Activated naive CD8-positive, alpha-beta T cell treated with anti-CD3 and anti-CD28 coated beads, Interleukin-2, amount 10 ng/mL, durations not matched to agents 7 days and 5 days (primary cell): ENCODE measurements around the gene TOP3B. TPM values are rescaled to one million over a fixed set of nuclear protein-coding genes. Genes with fewer than 3 reads are reported as not detected.

Experiments used
- ATAC-seq: fragments of 150-1000 bp; cut with Tn5 transposase; one replicate; pipeline ENCODE4 v1.10.0; 2021; ENCODE audit warnings: low read depth, moderate library complexity
- POLR2A ChIA-PET: fragments of 350-600 bp; sonication (Branson Sonifier 250); formaldehyde crosslinking; loops from one replicate; lab custom pipeline; 2021; ENCODE audit warnings: antibody characterized with exemption; lab: Charles Lee
- DNase-seq: peaks from one replicate; pipeline ENCODE4 v3.0.0; 2021
- H3K27ac Mint-ChIP-seq: one replicate; pipeline ENCODE4 v1.8.0; 2022; ENCODE audit warnings: mild to moderate bottlenecking, mixed read lengths
- H3K27me3 Mint-ChIP-seq: one replicate; pipeline ENCODE4 v1.8.0; 2022; ENCODE audit warnings: mild to moderate bottlenecking, moderate library complexity, mixed read lengths
- H3K36me3 Mint-ChIP-seq: one replicate; pipeline ENCODE4 v1.8.0; 2021; ENCODE audit warnings: mild to moderate bottlenecking, mixed read lengths
- H3K4me1 Mint-ChIP-seq: one replicate; pipeline ENCODE4 v1.8.0; 2021; ENCODE audit warnings: mixed read lengths
- H3K4me3 Mint-ChIP-seq: one replicate; pipeline ENCODE4 v1.8.0; 2022; ENCODE audit warnings: mild to moderate bottlenecking, moderate library complexity, mixed read lengths
- H3K9me3 Mint-ChIP-seq: one replicate; pipeline ENCODE4 v1.8.0; 2021; ENCODE audit warnings: mixed read lengths
- total RNA-seq, 2 experiments: library from RNA; stranded (reverse); gene quantifications; one replicate each; pipeline ENCODE4 v1.2.3, GENCODE V29; 2021

Gene TOP3B
- total RNA-seq, 2 experiments from 2014 or later, result 45.6 to 56.6 TPM

- peaks cover 3% of the 10 kb centered on the region for H3K4me1 Mint-ChIP-seq
- no peak for DNase-seq
- no peaks in the 10 kb centered on the region for H3K36me3 Mint-ChIP-seq
- H3K4me3 Mint-ChIP-seq, result no peak overlapping the region
- H3K9me3 Mint-ChIP-seq, result no peaks in the 10 kb centered on the region
- H3K27me3 Mint-ChIP-seq, result peaks cover 14% of the 10 kb centered on the region
- H3K27ac Mint-ChIP-seq, result no peak overlapping the region
- no peak for ATAC-seq
- POLR2A ChIA-PET, result no interaction called here
Observed at GRCh38 chr22:22021162-22021750, 38.7 kb upstream of the TOP3B start.

DNA sequence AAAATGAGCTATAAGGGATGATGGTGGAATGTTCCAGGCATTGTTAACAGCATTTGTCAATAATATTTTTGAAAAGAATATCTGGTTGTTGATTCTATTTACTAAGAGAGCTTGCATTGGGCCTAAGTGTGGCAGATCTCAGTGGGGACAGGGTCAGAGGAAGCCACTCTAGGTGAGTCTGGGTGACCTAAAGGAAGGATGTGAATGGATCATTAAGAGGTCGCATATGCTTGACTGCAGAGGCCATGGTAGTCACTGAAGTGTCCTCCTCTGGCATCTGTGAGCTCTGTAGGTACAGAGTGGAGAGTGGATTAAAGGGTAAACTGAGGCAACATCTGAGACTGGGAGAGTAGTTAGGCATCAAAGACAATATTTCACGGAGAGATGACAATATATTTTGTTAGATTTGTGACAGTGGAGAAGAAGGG is 37.9 kb upstream of the TOP3B start:
- POLR2A ChIA-PET, result no interaction called here
- H3K27me3 Mint-ChIP-seq, result peaks cover 14% of the 10 kb centered on the region
- no peak overlapping the region for H3K4me3 Mint-ChIP-seq
- H3K4me1 Mint-ChIP-seq, result peaks cover 3% of the 10 kb centered on the region
- no peaks in the 10 kb centered on the region for H3K9me3 Mint-ChIP-seq
- ATAC-seq (no peak), DNase-seq (no peak)
- no peaks in the 10 kb centered on the region for H3K36me3 Mint-ChIP-seq
- H3K27ac Mint-ChIP-seq, result no peak overlapping the region

DNA sequence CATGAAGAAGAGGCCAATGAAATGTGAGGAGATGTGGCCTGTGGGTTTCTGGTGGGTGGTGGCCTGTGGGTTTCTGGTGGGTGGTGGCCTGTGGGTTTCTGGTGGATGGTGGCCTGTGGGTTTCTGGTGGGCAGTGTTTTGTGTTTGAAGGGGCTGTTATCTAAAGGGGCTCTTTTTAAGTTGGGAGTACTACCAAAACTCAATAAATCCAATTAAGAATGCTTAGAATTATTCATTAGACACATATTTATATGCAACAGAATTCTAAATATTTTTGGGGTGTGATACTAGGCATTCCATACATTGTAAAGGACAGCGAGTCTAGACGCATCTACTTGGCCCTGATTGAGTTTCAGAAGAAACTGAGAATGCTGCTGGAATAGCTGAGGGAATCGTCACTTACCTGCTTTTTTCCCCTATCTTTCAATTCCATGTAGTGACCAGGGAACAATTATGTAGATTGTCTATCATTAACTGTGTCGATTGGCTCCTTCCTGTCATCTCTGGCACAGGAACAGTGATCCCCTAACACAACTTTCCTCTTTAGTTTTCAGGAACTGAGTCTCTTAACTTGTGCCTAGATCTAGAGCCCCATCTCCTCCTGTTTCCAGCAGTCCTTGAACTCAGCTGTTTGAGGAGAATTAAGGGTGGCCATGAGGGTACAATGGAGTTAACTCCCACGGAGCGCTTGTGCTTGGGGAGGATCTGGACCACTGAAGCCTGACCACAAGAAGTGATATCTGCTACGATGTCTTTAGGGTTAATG is 37.3 kb upstream of the TOP3B start:
- H3K4me1 Mint-ChIP-seq, result peaks cover 3% of the 10 kb centered on the region
- H3K9me3 Mint-ChIP-seq, result no peaks in the 10 kb centered on the region
- ATAC-seq (no peak), DNase-seq (no peak)
- H3K27me3 Mint-ChIP-seq, result peaks cover 14% of the 10 kb centered on the region
- no peak overlapping the region for H3K27ac Mint-ChIP-seq
- POLR2A ChIA-PET, result no interaction called here
- no peak overlapping the region for H3K4me3 Mint-ChIP-seq
- no peaks in the 10 kb centered on the region for H3K36me3 Mint-ChIP-seq

- peaks cover 3% of the 10 kb centered on the region for H3K4me1 Mint-ChIP-seq
- DNase-seq (no peak), ATAC-seq (no peak)
- peaks cover 14% of the 10 kb centered on the region for H3K27me3 Mint-ChIP-seq
- H3K9me3 Mint-ChIP-seq, result no peaks in the 10 kb centered on the region
- no peak overlapping the region for H3K4me3 Mint-ChIP-seq
- H3K36me3 Mint-ChIP-seq, result no peaks in the 10 kb centered on the region
- POLR2A ChIA-PET, result no interaction called here
- no peak overlapping the region for H3K27ac Mint-ChIP-seq
Observed at GRCh38 chr22:22018825-22019658, 36.5 kb upstream of the TOP3B start.

- POLR2A ChIA-PET, result no interaction called here
- Mint-ChIP-seq H3K4me1 (no peaks in the 10 kb centered on the region), H3K27ac (no peak overlapping the region), H3K4me3 (no peak overlapping the region), H3K27me3 (peaks cover 15% of the 10 kb centered on the region), H3K36me3 (no peaks in the 10 kb centered on the region), H3K9me3 (no peaks in the 10 kb centered on the region)
- ATAC-seq (no peak), DNase-seq (no peak)
Observed at GRCh38 chr22:22015631-22016030, 33.0 kb upstream of the TOP3B start.

DNA sequence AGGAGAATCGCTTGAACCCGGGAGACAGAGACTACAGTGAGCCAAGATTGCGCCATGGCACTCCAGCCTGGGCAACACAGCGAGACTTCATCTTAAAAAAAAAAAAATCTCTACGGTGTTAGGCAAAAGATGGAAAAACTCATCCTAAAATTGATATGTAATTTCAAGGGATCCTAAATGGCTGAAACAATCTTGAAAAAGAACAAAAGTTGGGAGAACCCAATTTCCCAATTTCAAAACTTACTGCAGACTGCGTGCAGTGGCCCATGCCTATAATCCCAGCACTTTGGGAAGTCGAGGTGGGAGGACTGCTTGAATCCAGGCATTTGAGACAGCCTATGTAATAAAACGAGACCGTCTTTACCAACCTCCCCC is 31.7 kb upstream of the TOP3B start:
- no peak overlapping the region for H3K27ac Mint-ChIP-seq
- peaks cover 19% of the 10 kb centered on the region for H3K27me3 Mint-ChIP-seq
- H3K4me1 Mint-ChIP-seq, result no peaks in the 10 kb centered on the region
- POLR2A ChIA-PET, result no interaction called here
- DNase-seq, result no peak
- no peaks in the 10 kb centered on the region for H3K36me3 Mint-ChIP-seq
- ATAC-seq, result no peak
- no peak overlapping the region for H3K4me3 Mint-ChIP-seq
- no peaks in the 10 kb centered on the region for H3K9me3 Mint-ChIP-seq

DNA sequence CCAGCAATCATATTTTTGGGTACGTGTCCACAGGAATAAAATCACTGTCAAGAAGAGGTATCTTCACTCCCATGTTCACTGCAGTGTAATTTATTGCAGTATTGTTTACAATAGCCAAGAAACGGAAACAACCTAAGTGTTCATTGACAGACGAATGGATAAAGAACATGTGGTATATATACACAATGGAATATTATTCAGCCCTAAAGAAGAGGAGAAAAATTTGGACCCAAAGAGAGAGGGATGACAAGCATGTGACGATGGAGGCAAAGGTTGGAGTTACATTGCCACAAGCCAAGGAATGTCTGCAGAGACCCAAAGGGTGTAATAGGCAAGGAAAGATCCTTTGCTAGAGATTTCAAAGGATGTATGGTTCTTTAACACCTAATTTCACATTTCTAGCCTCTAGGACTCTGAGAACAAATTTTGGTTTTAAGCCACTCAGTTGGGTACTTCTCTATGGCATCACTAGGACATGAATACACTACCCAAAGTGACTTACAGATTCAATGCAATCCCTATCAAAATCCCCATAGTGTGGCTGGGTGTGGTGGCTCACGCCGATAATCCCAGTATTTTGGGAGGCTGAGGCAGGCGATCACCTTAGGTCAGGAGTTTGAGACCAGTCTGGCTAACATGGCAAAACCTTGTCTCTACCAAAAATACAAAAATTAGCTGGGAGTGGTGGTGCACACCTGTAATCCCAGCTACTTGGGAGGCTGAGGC is 31.1 kb upstream of the TOP3B start:
- DNase-seq, result no peak
- POLR2A ChIA-PET, result no interaction called here
- H3K4me3 Mint-ChIP-seq, result no peak overlapping the region
- no peak overlapping the region for H3K27ac Mint-ChIP-seq
- no peaks in the 10 kb centered on the region for H3K36me3 Mint-ChIP-seq
- H3K27me3 Mint-ChIP-seq, result peaks cover 24% of the 10 kb centered on the region
- H3K9me3 Mint-ChIP-seq, result no peaks in the 10 kb centered on the region
- ATAC-seq, result no peak
- H3K4me1 Mint-ChIP-seq, result no peaks in the 10 kb centered on the region

- Mint-ChIP-seq H3K4me1 (no peaks in the 10 kb centered on the region), H3K9me3 (no peaks in the 10 kb centered on the region), H3K36me3 (no peaks in the 10 kb centered on the region), H3K27me3 (peaks cover 17% of the 10 kb centered on the region), H3K4me3 (no peak overlapping the region), H3K27ac (no peak overlapping the region)
- ATAC-seq, result no peak
- no peak for DNase-seq
- POLR2A ChIA-PET, result no interaction called here
Observed at GRCh38 chr22:22011964-22012363, 29.4 kb upstream of the TOP3B start.

- Mint-ChIP-seq H3K27ac (no peak overlapping the region), H3K27me3 (peaks cover 13% of the 10 kb centered on the region), H3K4me3 (no peak overlapping the region), H3K36me3 (no peaks in the 10 kb centered on the region), H3K9me3 (no peaks in the 10 kb centered on the region), H3K4me1 (no peaks in the 10 kb centered on the region)
- DNase-seq (no peak), ATAC-seq (no peak)
- POLR2A ChIA-PET, result no interaction called here
Observed at GRCh38 chr22:22010358-22010757, 27.8 kb upstream of the TOP3B start.

DNA sequence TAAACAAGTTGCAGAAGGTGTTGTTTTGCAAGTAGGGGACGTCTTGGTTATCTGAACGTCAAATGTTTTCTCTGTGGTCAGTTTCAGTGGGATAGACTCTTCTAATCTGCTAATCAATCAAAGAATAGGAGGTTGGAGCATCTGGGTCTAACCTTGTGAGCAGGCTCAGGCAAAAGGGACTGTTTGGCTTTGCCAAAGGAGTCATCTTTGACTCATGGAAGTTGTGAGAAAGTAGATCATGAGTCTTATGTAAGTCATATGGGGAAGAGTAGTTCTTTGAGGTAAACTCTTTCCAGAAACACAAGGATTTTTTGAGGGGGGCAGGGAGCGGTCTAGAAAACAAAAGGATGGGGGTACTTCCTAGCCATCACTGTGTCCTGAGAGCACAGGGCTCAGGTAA is 27.1 kb upstream of the TOP3B start:
- DNase-seq (no peak), ATAC-seq (no peak)
- H3K27me3 Mint-ChIP-seq, result peaks cover 13% of the 10 kb centered on the region
- H3K36me3 Mint-ChIP-seq, result no peaks in the 10 kb centered on the region
- no peak overlapping the region for H3K4me3 Mint-ChIP-seq
- no peaks in the 10 kb centered on the region for H3K4me1 Mint-ChIP-seq
- no peak overlapping the region for H3K27ac Mint-ChIP-seq
- H3K9me3 Mint-ChIP-seq, result no peaks in the 10 kb centered on the region
- POLR2A ChIA-PET, result no interaction called here

DNA sequence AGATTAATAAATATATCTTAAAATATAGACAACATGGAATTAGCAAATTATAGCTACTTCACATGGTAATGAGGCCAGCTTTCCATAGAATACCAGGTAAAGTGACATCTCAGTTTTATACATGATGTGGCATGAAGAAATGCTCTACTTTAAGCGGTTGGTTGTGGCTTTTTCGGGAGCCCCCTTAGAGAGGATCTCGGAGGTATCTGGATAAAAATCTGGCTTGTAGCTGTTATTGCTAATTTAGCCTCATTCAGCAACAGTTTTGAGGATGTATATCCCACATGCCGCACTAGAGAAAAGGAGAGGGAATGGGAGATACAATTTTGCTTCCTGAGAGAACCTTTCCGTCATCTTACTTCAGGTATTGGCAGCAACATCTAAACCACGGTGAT is 24.0 kb upstream of the TOP3B start:
- no peak overlapping the region for H3K27ac Mint-ChIP-seq
- POLR2A ChIA-PET, result no interaction called here
- no peak overlapping the region for H3K4me3 Mint-ChIP-seq
- H3K27me3 Mint-ChIP-seq, result peaks cover 17% of the 10 kb centered on the region
- no peaks in the 10 kb centered on the region for H3K9me3 Mint-ChIP-seq
- no peaks in the 10 kb centered on the region for H3K4me1 Mint-ChIP-seq
- ATAC-seq (no peak), DNase-seq (no peak)
- no peaks in the 10 kb centered on the region for H3K36me3 Mint-ChIP-seq

GRCh38 chr22:22005945-22006595 is 23.5 kb upstream of the TOP3B start:
- no peaks in the 10 kb centered on the region for H3K9me3 Mint-ChIP-seq
- no peaks in the 10 kb centered on the region for H3K36me3 Mint-ChIP-seq
- H3K4me3 Mint-ChIP-seq, result no peak overlapping the region
- H3K27me3 Mint-ChIP-seq, result peaks cover 17% of the 10 kb centered on the region
- DNase-seq (no peak), ATAC-seq (no peak)
- POLR2A ChIA-PET, result no interaction called here
- no peaks in the 10 kb centered on the region for H3K4me1 Mint-ChIP-seq
- H3K27ac Mint-ChIP-seq, result no peak overlapping the region

DNA sequence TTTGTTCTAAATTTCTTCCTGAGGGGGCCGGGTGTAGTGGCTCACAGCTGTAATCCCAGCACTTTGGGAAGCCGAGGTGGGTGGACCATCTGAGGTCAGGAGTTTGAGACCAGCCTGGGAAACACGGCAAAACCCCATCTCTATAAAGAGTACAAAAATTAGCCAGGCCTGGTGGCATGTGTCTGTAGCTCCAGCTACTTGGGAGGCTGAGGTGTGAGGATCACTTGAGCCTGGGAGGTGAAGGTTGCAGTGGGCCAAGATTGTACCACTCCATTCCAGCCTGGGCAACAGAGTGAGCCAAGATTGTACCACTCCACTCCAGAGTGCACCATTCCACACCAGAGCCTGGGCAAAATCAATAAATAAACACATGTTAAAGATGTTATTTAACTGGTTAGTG is 20.6 kb upstream of the TOP3B start:
- ATAC-seq (no peak), DNase-seq (no peak)
- Mint-ChIP-seq H3K9me3 (no peaks in the 10 kb centered on the region), H3K27ac (no peak overlapping the region), H3K4me1 (no peaks in the 10 kb centered on the region), H3K27me3 (peaks cover 12% of the 10 kb centered on the region), H3K36me3 (no peaks in the 10 kb centered on the region), H3K4me3 (no peak overlapping the region)
- POLR2A ChIA-PET, result no interaction called here
